ENCODE results near the gene GLYR1.
A peak's percentile ranks its signal among the peaks of the same experiment; 100 is the strongest.

Gene GLYR1

GRCh38 chr16:4803401-4803844 lies 43.7 kb downstream of the GLYR1 start:
- DNase-seq: no peak

GRCh38 chr16:4802659-4803287 lies 44.3 kb downstream of the GLYR1 start:
- peak; percentile 84 for DNase-seq

- peak; percentile 11 for DNase-seq
These were observed 45.0 kb downstream of the GLYR1 start, which contains the start of gene ROGDI for GRCh38 chr16:4801962-4802658. TSS of gene ROGDI (minus strand) at chr16:4802633. CDS start at chr16:4802571, 62 bp downstream.

- DNase-seq: no peak
These were observed 45.8 kb downstream of the GLYR1 start for GRCh38 chr16:4801051-4801961.

- DNase-seq: peak; percentile 35
These were observed 46.6 kb downstream of the GLYR1 start for GRCh38 chr16:4800290-4801041.

- no peak for DNase-seq
These were observed 47.8 kb downstream of the GLYR1 start for GRCh38 chr16:4799171-4799855.

- DNase-seq: no peak
These were observed 48.6 kb downstream of the GLYR1 start for GRCh38 chr16:4798456-4798855.

GRCh38 chr16:4797805-4798252 lies 49.3 kb downstream of the GLYR1 start:
- DNase-seq: no peak

GRCh38 chr16:4796982-4797804 lies 49.9 kb downstream of the GLYR1 start:
- no peak for DNase-seq

GRCh38 chr16:4795828-4796572 lies 51.1 kb downstream of the GLYR1 start:
- no peak for DNase-seq

GRCh38 chr16:4795181-4795827 lies 51.8 kb downstream of the GLYR1 start, which contains the start of gene SMIM22:
TSS of gene SMIM22 (plus strand) at chr16:4795369. CDS start at chr16:4795735, 366 bp downstream.
- no peak for DNase-seq

- DNase-seq: no peak
These were observed 54.1 kb downstream of the GLYR1 start for GRCh38 chr16:4792951-4793513.

GRCh38 chr16:4790871-4791270 lies 56.2 kb downstream of the GLYR1 start:
- no peak for DNase-seq

- no peak for DNase-seq
These were observed 56.8 kb downstream of the GLYR1 start for GRCh38 chr16:4790261-4790660.

GRCh38 chr16:4788910-4789309 lies 58.2 kb downstream of the GLYR1 start:
- DNase-seq: no peak

GRCh38 chr16:4788489-4788889 lies 58.6 kb downstream of the GLYR1 start:
- no peak for DNase-seq

GRCh38 chr16:4787627-4788482 lies 59.2 kb downstream of the GLYR1 start, which contains the start of gene SEPTIN12:
TSS of gene SEPTIN12 (minus strand) at chr16:4788345. CDS start at chr16:4787645, 700 bp downstream.
- DNase-seq: no peak

- no peak for DNase-seq
These were observed 60.0 kb downstream of the GLYR1 start for GRCh38 chr16:4787068-4787467.

Measured in NCI-H1694 treated with DMSO at 0.1 percent for 48 hours (cell line).